Measurements from ENCODE around the gene CTNNB1.

CTNNB1 gene

GRCh38 chr3:41159588-41160189 lies 39.6 kb upstream of the CTNNB1 start:
- no peak overlapping the region for H2AFZ ChIP-seq (ENCODE audit: low read length)
- no peak for DNase-seq
- H3K4me2 ChIP-seq (ENCODE audit: low read depth, low read length) = no peak overlapping the region
- TF ChIP-seq EZH2 (optimal IDR thresholded peaks at IDR 0.05; ENCODE audit: low read depth, low read length) (no peak), EZH2phosphoT487 (IDR thresholded peaks at IDR 0.05; ENCODE audit: low read length) (no peak)
- no peaks in the 10 kb centered on the region for H3K79me2 ChIP-seq (ENCODE audit: low read length)
- no peaks in the 10 kb centered on the region for H3K27me3 ChIP-seq (replicated peaks; ENCODE audit: insufficient read depth, low read length)
- H3K9me2 ChIP-seq (replicated peaks; ENCODE audit: insufficient read depth, low read length) = no peaks in the 10 kb centered on the region
- H3K36me3 ChIP-seq (replicated peaks; ENCODE audit: insufficient read depth, low read length) = no peaks in the 10 kb centered on the region
- no peaks in the 10 kb centered on the region for H3K9me3 ChIP-seq (replicated peaks; ENCODE audit: insufficient read depth, low read length)
- H3F3A ChIP-seq (ENCODE audit: insufficient read depth, low read length) = no peaks in the 10 kb centered on the region
- no peak overlapping the region for H3K9ac ChIP-seq (ENCODE audit: low read length)
- no peaks in the 10 kb centered on the region for H4K20me1 ChIP-seq (ENCODE audit: insufficient read depth, low read length)
- H3K4me1 ChIP-seq (ENCODE audit: low read length) = no peaks in the 10 kb centered on the region
- H3K27ac ChIP-seq (ENCODE audit: low read length) = no peak overlapping the region
- H3K4me3 ChIP-seq (ENCODE audit: low read length) = no peak overlapping the region

GRCh38 chr3:41162541-41162940 lies 36.8 kb upstream of the CTNNB1 start:
- H3K9me2 ChIP-seq (replicated peaks; ENCODE audit: insufficient read depth, low read length) = no peaks in the 10 kb centered on the region
- H4K20me1 ChIP-seq (ENCODE audit: insufficient read depth, low read length) = no peaks in the 10 kb centered on the region
- H3K79me2 ChIP-seq (ENCODE audit: low read length) = no peaks in the 10 kb centered on the region
- H3K27me3 ChIP-seq (replicated peaks; ENCODE audit: insufficient read depth, low read length) = no peaks in the 10 kb centered on the region
- H3K27ac ChIP-seq (ENCODE audit: low read length) = no peak overlapping the region
- no peak overlapping the region for H2AFZ ChIP-seq (ENCODE audit: low read length)
- no peaks in the 10 kb centered on the region for H3K9me3 ChIP-seq (replicated peaks; ENCODE audit: insufficient read depth, low read length)
- H3K4me1 ChIP-seq (ENCODE audit: low read length) = no peaks in the 10 kb centered on the region
- no peak for DNase-seq
- TF ChIP-seq EZH2phosphoT487 (IDR thresholded peaks at IDR 0.05; ENCODE audit: low read length) = no peak
- no peak for TF ChIP-seq CTCF (IDR thresholded peaks at IDR 0.05; ENCODE audit: low read length)
- TF ChIP-seq EZH2 (optimal IDR thresholded peaks at IDR 0.05; ENCODE audit: low read depth, low read length) = no peak
- no peaks in the 10 kb centered on the region for H3K36me3 ChIP-seq (replicated peaks; ENCODE audit: insufficient read depth, low read length)
- no peak overlapping the region for H3K9ac ChIP-seq (ENCODE audit: low read length)
- H3K4me2 ChIP-seq (ENCODE audit: low read depth, low read length) = no peak overlapping the region
- H3F3A ChIP-seq (ENCODE audit: insufficient read depth, low read length) = no peaks in the 10 kb centered on the region
- no peak overlapping the region for H3K4me3 ChIP-seq (ENCODE audit: low read length)

- Histone ChIP-seq H3K79me2 (ENCODE audit: low read length) (no peaks in the 10 kb centered on the region), H3F3A (ENCODE audit: insufficient read depth, low read length) (no peaks in the 10 kb centered on the region), H3K4me3 (ENCODE audit: low read length) (no peak overlapping the region), H3K9me2 (replicated peaks; ENCODE audit: insufficient read depth, low read length) (no peaks in the 10 kb centered on the region), H3K27ac (ENCODE audit: low read length) (no peak overlapping the region), H3K36me3 (replicated peaks; ENCODE audit: insufficient read depth, low read length) (no peaks in the 10 kb centered on the region), H3K9ac (ENCODE audit: low read length) (no peak overlapping the region), H3K4me2 (ENCODE audit: low read depth, low read length) (no peak overlapping the region), H3K9me3 (replicated peaks; ENCODE audit: insufficient read depth, low read length) (no peaks in the 10 kb centered on the region), H3K4me1 (ENCODE audit: low read length) (no peaks in the 10 kb centered on the region), H4K20me1 (ENCODE audit: insufficient read depth, low read length) (no peaks in the 10 kb centered on the region), H2AFZ (ENCODE audit: low read length) (no peak overlapping the region), H3K27me3 (replicated peaks; ENCODE audit: insufficient read depth, low read length) (no peaks in the 10 kb centered on the region)
- no peak for TF ChIP-seq CTCF (IDR thresholded peaks at IDR 0.05; ENCODE audit: low read length)
- TF ChIP-seq EZH2phosphoT487 (IDR thresholded peaks at IDR 0.05; ENCODE audit: low read length) = no peak
- TF ChIP-seq EZH2 (optimal IDR thresholded peaks at IDR 0.05; ENCODE audit: low read depth, low read length) = no peak
- no peak for DNase-seq
These were observed 36.3 kb upstream of the CTNNB1 start for GRCh38 chr3:41163006-41163405.

GRCh38 chr3:41163421-41163820 lies 35.9 kb upstream of the CTNNB1 start:
- H3K79me2 ChIP-seq (ENCODE audit: low read length) = no peaks in the 10 kb centered on the region
- no peak overlapping the region for H3K9ac ChIP-seq (ENCODE audit: low read length)
- no peaks in the 10 kb centered on the region for H4K20me1 ChIP-seq (ENCODE audit: insufficient read depth, low read length)
- no peak overlapping the region for H3K27ac ChIP-seq (ENCODE audit: low read length)
- no peaks in the 10 kb centered on the region for H3F3A ChIP-seq (ENCODE audit: insufficient read depth, low read length)
- no peaks in the 10 kb centered on the region for H3K4me1 ChIP-seq (ENCODE audit: low read length)
- TF ChIP-seq CTCF (IDR thresholded peaks at IDR 0.05; ENCODE audit: low read length) (no peak), EZH2phosphoT487 (IDR thresholded peaks at IDR 0.05; ENCODE audit: low read length) (no peak), EZH2 (optimal IDR thresholded peaks at IDR 0.05; ENCODE audit: low read depth, low read length) (no peak)
- no peaks in the 10 kb centered on the region for H3K9me3 ChIP-seq (replicated peaks; ENCODE audit: insufficient read depth, low read length)
- no peak overlapping the region for H3K4me3 ChIP-seq (ENCODE audit: low read length)
- H2AFZ ChIP-seq (ENCODE audit: low read length) = no peak overlapping the region
- no peaks in the 10 kb centered on the region for H3K9me2 ChIP-seq (replicated peaks; ENCODE audit: insufficient read depth, low read length)
- H3K36me3 ChIP-seq (replicated peaks; ENCODE audit: insufficient read depth, low read length) = no peaks in the 10 kb centered on the region
- no peak for DNase-seq
- H3K4me2 ChIP-seq (ENCODE audit: low read depth, low read length) = no peak overlapping the region
- H3K27me3 ChIP-seq (replicated peaks; ENCODE audit: insufficient read depth, low read length) = no peaks in the 10 kb centered on the region

Data from MM.1S (cell line).